Hepatocyte (in vitro differentiated cells): ENCODE results near the gene DOCK3. TPM values are rescaled to one million over a fixed set of nuclear protein-coding genes. Genes with fewer than 3 reads are reported as not detected.

ENCODE experiments used
- DNase-seq: peaks from one replicate; pipeline ENCODE4 v3.0.0-alpha.2; 2016; ENCODE audit warnings: low spot score
- H2AFZ ChIP-seq: fragments of 200-600 bp; sonication (generic); 2 replicates; pipeline ENCODE4 v1.6.0; 2016; ENCODE audit warnings: antibody characterized with exemption, mild to moderate bottlenecking
- H3K27ac ChIP-seq: fragments of 200-600 bp; sonication (generic); 2 replicates; pipeline ENCODE4 v1.5.1; 2016; ENCODE audit warnings: mild to moderate bottlenecking
- H3K27me3 ChIP-seq: fragments of 200-600 bp; sonication (generic); 2 replicates; pipeline ENCODE4 v1.6.1; 2016
- H3K36me3 ChIP-seq: fragments of 200-600 bp; sonication (generic); replicated peaks from 2 replicates; pipeline ENCODE4 v1.5.1; 2016; ENCODE audit warnings: low read depth; ENCODE audit not compliant: insufficient read depth
- H3K4me1 ChIP-seq: fragments of 200-600 bp; sonication (generic); 2 replicates; pipeline ENCODE4 v1.5.1; 2016; ENCODE audit warnings: mild to moderate bottlenecking, moderate library complexity; ENCODE audit not compliant: insufficient read depth
- H3K4me2 ChIP-seq: fragments of 200-600 bp; sonication (generic); 2 replicates; pipeline ENCODE4 v1.6.0; 2016
- H3K4me3 ChIP-seq: fragments of 200-600 bp; sonication (generic); 2 replicates; pipeline ENCODE4 v1.5.1; 2016; ENCODE audit warnings: mild to moderate bottlenecking
- H3K79me2 ChIP-seq: fragments of 200-600 bp; sonication (generic); 2 replicates; pipeline ENCODE4 v1.6.0; 2017; ENCODE audit warnings: mild to moderate bottlenecking
- H3K9me2 ChIP-seq: fragments of 200-600 bp; sonication (generic); replicated peaks from 2 replicates; pipeline ENCODE4 v1.6.0; 2017; ENCODE audit warnings: mild to moderate bottlenecking; ENCODE audit not compliant: insufficient read depth
- H3K9me3 ChIP-seq: fragments of 200-600 bp; sonication (generic); 2 replicates; pipeline ENCODE4 v1.5.1; 2016; ENCODE audit warnings: low read depth, mild to moderate bottlenecking
- H4K20me1 ChIP-seq: fragments of 200-600 bp; sonication (generic); 2 replicates; pipeline ENCODE4 v1.6.0; 2016; ENCODE audit warnings: mild to moderate bottlenecking; ENCODE audit not compliant: insufficient read depth, poor library complexity, severe bottlenecking
- EZH2 ChIP-seq: fragments of 200-600 bp; sonication (generic); IDR thresholded peaks from 2 replicates; pipeline ENCODE4 v1.6.1; 2016; ENCODE audit warnings: antibody characterized with exemption, mild to moderate bottlenecking, borderline replicate concordance
- EZH2phosphoT487 ChIP-seq: fragments of 200-600 bp; sonication (generic); IDR thresholded peaks from one replicate; pipeline ENCODE4 v1.6.1; 2018; ENCODE audit warnings: antibody characterized with exemption, mild to moderate bottlenecking, low read depth, moderate library complexity; ENCODE audit not compliant: unreplicated experiment, severe bottlenecking
- WGBS: methylation state at CpG from one replicate; pipeline ENCODE4 v1.1.6; 2016; ENCODE audit warnings: low lambda C conversion rate; ENCODE audit errors: missing lambda C conversion rate; 5-methylcytosine and 5-hydroxymethylcytosine counted together
- polyA plus RNA-seq: library from polyadenylated mRNA; unstranded; fragments of >200 nt; fragmentation: Nextera tagmentation; extraction: Ambion mirVana; gene quantifications from 2 replicates; pipeline ENCODE4 v1.2.1, GENCODE V29; 2016
- total RNA-seq: library from RNA; depleted of rRNA; stranded (reverse); fragments of >200 nt; gene quantifications from 2 replicates; pipeline ENCODE4 v1.2.3, GENCODE V29; 2014
- TF ChIP-seq, protein P1 (sequence below): fragments of 200-600 bp; sonication (generic); IDR thresholded peaks from 2 replicates; pipeline ENCODE4 v1.5.1; 2016; ENCODE audit warnings: antibody characterized with exemption, mild to moderate bottlenecking; ENCODE audit not compliant: poor library complexity

DOCK3 gene
- total and polyA plus RNA-seq, 2 experiments from 2014 or later, result 0.77 to 1.6 TPM

DNA sequence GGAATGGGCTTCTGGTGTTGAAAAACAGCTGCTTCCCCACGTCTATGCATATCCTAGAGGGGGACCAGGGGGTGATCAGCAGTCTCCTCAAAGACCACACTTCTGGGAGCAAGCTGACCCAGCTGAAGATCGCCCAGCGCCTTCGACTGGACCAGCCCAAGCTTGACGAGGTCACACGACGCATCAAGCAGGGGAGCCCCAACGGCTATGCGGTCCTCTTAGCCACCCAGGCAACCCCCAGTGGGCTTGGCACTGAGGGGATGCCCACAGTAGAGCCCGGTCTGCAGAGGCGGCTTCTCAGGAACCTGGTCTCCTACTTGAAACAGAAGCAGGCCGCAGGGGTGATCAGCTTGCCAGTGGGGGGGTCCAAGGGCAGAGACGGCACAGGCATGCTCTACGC, 718.8 kb downstream of the DOCK3 start:
- H3K9me2 ChIP-seq, result no peaks in the 10 kb centered on the region
- peaks cover 49% of the 10 kb centered on the region for H3K79me2 ChIP-seq
- no peak overlapping the region for H3K27ac ChIP-seq
- H4K20me1 ChIP-seq, result peaks cover 49% of the 10 kb centered on the region
- H3K9me3 ChIP-seq, result no peaks in the 10 kb centered on the region
- peaks cover 3% of the 10 kb centered on the region for H3K36me3 ChIP-seq
- WGBS, result 97% methylated on average over 14 of the region's 14 CpGs
- DNase-seq, result no peak
- peaks cover 40% of the 10 kb centered on the region for H3K4me1 ChIP-seq
- TF ChIP-seq EZH2, result no peak
- TF ChIP-seq, protein P1, sequence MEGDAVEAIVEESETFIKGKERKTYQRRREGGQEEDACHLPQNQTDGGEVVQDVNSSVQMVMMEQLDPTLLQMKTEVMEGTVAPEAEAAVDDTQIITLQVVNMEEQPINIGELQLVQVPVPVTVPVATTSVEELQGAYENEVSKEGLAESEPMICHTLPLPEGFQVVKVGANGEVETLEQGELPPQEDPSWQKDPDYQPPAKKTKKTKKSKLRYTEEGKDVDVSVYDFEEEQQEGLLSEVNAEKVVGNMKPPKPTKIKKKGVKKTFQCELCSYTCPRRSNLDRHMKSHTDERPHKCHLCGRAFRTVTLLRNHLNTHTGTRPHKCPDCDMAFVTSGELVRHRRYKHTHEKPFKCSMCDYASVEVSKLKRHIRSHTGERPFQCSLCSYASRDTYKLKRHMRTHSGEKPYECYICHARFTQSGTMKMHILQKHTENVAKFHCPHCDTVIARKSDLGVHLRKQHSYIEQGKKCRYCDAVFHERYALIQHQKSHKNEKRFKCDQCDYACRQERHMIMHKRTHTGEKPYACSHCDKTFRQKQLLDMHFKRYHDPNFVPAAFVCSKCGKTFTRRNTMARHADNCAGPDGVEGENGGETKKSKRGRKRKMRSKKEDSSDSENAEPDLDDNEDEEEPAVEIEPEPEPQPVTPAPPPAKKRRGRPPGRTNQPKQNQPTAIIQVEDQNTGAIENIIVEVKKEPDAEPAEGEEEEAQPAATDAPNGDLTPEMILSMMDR, result no peak
- no peak for TF ChIP-seq EZH2phosphoT487
- H2AFZ ChIP-seq, result no peak overlapping the region
- H3K27me3 ChIP-seq, result no peaks in the 10 kb centered on the region
- H3K4me2 ChIP-seq, result peak overlapping the region; percentile 98
- H3K4me3 ChIP-seq, result no peak overlapping the region

DNA sequence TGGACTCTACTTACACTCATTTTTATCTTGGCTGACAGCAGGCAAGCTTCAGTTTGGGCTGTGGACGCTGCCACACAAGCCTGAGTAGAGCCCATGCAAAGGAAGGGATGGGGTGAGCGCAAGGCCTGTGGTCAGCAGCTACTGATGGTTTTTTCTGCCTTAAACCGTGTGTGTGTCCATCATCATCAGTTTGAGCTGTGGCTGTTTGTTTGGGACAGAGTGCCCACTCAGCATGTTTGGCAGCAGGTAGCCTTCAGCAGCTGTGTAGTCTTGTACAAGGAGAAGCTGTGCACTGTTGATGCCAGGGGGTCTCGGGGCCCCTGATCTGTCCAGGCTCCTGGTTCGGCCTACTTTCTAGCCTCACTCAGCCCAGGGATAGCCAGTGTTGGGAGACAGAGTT, 719.8 kb downstream of the DOCK3 start:
- peaks cover 3% of the 10 kb centered on the region for H3K36me3 ChIP-seq
- WGBS, result 98% methylated on average over 5 of the region's 5 CpGs
- no peaks in the 10 kb centered on the region for H3K9me2 ChIP-seq
- peaks cover 45% of the 10 kb centered on the region for H4K20me1 ChIP-seq
- peaks cover 49% of the 10 kb centered on the region for H3K79me2 ChIP-seq
- no peak overlapping the region for H3K4me3 ChIP-seq
- no peaks in the 10 kb centered on the region for H3K9me3 ChIP-seq
- peaks cover 38% of the 10 kb centered on the region for H3K4me1 ChIP-seq
- no peak overlapping the region for H3K27ac ChIP-seq
- TF ChIP-seq, protein P1, result no peak
- no peak for TF ChIP-seq EZH2
- TF ChIP-seq EZH2phosphoT487, result no peak
- no peaks in the 10 kb centered on the region for H3K27me3 ChIP-seq
- no peak overlapping the region for H2AFZ ChIP-seq
- peak overlapping the region; percentile 37 for H3K4me2 ChIP-seq
- no peak for DNase-seq

DNA sequence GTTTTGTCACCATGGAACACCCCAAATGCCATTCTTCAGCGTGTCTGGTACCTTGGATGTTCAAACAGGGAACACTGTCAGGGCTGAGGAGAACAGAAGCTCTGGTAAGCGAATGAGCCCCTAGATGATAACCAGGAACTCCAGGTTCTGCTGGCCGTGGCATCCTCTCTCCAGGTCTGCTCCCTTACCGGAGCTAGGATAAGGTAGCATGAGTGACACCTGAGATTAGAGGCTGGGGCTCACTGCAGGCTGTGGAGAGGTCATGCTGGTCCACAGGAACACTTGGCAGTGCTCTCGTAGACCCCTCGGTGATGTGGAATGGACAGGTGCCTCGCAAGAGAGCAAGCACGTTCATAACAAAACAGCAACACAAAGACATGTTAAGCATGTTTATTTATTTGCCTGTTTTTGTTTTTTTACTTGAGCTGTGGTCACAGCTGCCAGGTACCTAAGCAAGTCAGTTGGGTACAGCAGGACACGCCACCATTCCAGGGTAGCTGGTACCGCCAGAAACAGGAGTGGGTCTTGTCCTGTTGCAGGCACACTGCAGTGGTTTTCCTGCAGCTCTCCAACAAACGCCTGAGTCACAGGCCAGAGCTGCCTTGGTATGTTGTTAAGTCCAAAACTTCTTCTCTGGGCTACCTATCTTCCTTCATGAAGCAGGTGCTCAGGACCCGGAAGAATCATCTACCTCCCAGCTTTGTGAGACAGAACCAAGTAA, 720.9 kb downstream of the DOCK3 start:
- no peaks in the 10 kb centered on the region for H3K27me3 ChIP-seq
- no peaks in the 10 kb centered on the region for H3K9me2 ChIP-seq
- no peak overlapping the region for H3K4me3 ChIP-seq
- no peak for DNase-seq
- no peak for TF ChIP-seq EZH2phosphoT487
- TF ChIP-seq EZH2, result no peak
- TF ChIP-seq, protein P1, result no peak
- peaks cover 42% of the 10 kb centered on the region for H3K79me2 ChIP-seq
- H3K4me1 ChIP-seq, result peaks cover 30% of the 10 kb centered on the region
- 92% methylated on average over 12 of the region's 12 CpGs for WGBS
- no peaks in the 10 kb centered on the region for H3K9me3 ChIP-seq
- H3K27ac ChIP-seq, result no peak overlapping the region
- H2AFZ ChIP-seq, result no peak overlapping the region
- peaks cover 3% of the 10 kb centered on the region for H3K36me3 ChIP-seq
- H4K20me1 ChIP-seq, result peaks cover 45% of the 10 kb centered on the region
- H3K4me2 ChIP-seq, result no peak overlapping the region
